ENCODE measurements around the gene NR3C1.

Gene NR3C1

GRCh38 chr5:143362664-143363227 is 40.7 kb downstream of the NR3C1 start:
- DNase-seq (ENCODE audit: low spot score): no peak

- no peak for DNase-seq (ENCODE audit: low spot score)
These were observed 42.0 kb downstream of the NR3C1 start for GRCh38 chr5:143361438-143361837.

GRCh38 chr5:143360755-143361154 is 42.7 kb downstream of the NR3C1 start:
- DNase-seq (ENCODE audit: low spot score): no peak

GRCh38 chr5:143359869-143360268 is 43.6 kb downstream of the NR3C1 start:
- no peak for DNase-seq (ENCODE audit: low spot score)

- no peak for DNase-seq (ENCODE audit: low spot score)
These were observed 46.5 kb downstream of the NR3C1 start for GRCh38 chr5:143356855-143357583.

- DNase-seq (ENCODE audit: low spot score): peak; percentile 75
These were observed 47.8 kb downstream of the NR3C1 start for GRCh38 chr5:143355710-143356109.

- no peak for DNase-seq (ENCODE audit: low spot score)
These were observed 49.5 kb downstream of the NR3C1 start for GRCh38 chr5:143354025-143354424.

GRCh38 chr5:143352691-143353090 is 50.8 kb downstream of the NR3C1 start:
- DNase-seq (ENCODE audit: low spot score): no peak

- DNase-seq (ENCODE audit: low spot score): no peak
These were observed 52.5 kb downstream of the NR3C1 start for GRCh38 chr5:143350751-143351602.

- no peak for DNase-seq (ENCODE audit: low spot score)
These were observed 53.1 kb downstream of the NR3C1 start for GRCh38 chr5:143350341-143350740.

GRCh38 chr5:143349177-143349576 is 54.3 kb downstream of the NR3C1 start:
- DNase-seq (ENCODE audit: low spot score): no peak

- no peak for DNase-seq (ENCODE audit: low spot score)
These were observed 55.7 kb downstream of the NR3C1 start for GRCh38 chr5:143347698-143348344.

GRCh38 chr5:143347046-143347445 is 56.4 kb downstream of the NR3C1 start:
- no peak for DNase-seq (ENCODE audit: low spot score)

GRCh38 chr5:143345671-143346440 is 57.6 kb downstream of the NR3C1 start:
- DNase-seq (ENCODE audit: low spot score): no peak

GRCh38 chr5:143343042-143343441 is 60.4 kb downstream of the NR3C1 start:
- DNase-seq (ENCODE audit: low spot score): no peak

- no peak for DNase-seq (ENCODE audit: low spot score)
These were observed 60.9 kb downstream of the NR3C1 start for GRCh38 chr5:143342607-143343006.

- DNase-seq (ENCODE audit: low spot score): no peak
These were observed 61.5 kb downstream of the NR3C1 start for GRCh38 chr5:143341807-143342570.

- DNase-seq (ENCODE audit: low spot score): no peak
These were observed 62.4 kb downstream of the NR3C1 start for GRCh38 chr5:143340891-143341685.

- DNase-seq (ENCODE audit: low spot score): no peak
These were observed 64.7 kb downstream of the NR3C1 start for GRCh38 chr5:143338658-143339366.
